IgD-negative memory B cell (primary cell): ENCODE data around the gene GLYATL1. TPM values are rescaled to one million over a fixed set of nuclear protein-coding genes. Genes with fewer than 3 reads are reported as not detected.

ENCODE experiments used
- H3K27ac Mint-ChIP-seq, 3 donors: one replicate each; pipeline ENCODE4 v1.8.0; 2020 to 2022; ENCODE audit warnings: mild to moderate bottlenecking in 3 of 3, mixed read lengths in 3 of 3, moderate library complexity in 1 of 3
- H3K27me3 Mint-ChIP-seq: one replicate; pipeline ENCODE4 v1.8.0; 2021; ENCODE audit warnings: mixed read lengths
- H3K36me3 Mint-ChIP-seq: one replicate; pipeline ENCODE4 v1.8.0; 2020; ENCODE audit warnings: mild to moderate bottlenecking, mixed read lengths
- H3K4me1 Mint-ChIP-seq, 3 donors: one replicate each; pipeline ENCODE4 v1.8.0; 2020 to 2022; ENCODE audit warnings: mixed read lengths in 3 of 3, mild to moderate bottlenecking in 1 of 3
- H3K4me3 Mint-ChIP-seq, 4 donors: one replicate each; pipeline ENCODE4 v1.8.0; 2020 to 2022; ENCODE audit warnings: mild to moderate bottlenecking in 4 of 4, mixed read lengths in 4 of 4, moderate library complexity in 3 of 4
- H3K9me3 Mint-ChIP-seq, 3 donors: one replicate each; pipeline ENCODE4 v1.8.0; 2020 to 2021; ENCODE audit warnings: mixed read lengths in 3 of 3, mild to moderate bottlenecking in 1 of 3
- polyA plus RNA-seq: library from polyadenylated mRNA; unstranded; fragments of 300-500 nt; fragmentation: Illumina TruSeq; gene quantifications from one replicate; pipeline ENCODE4 v1.2.3, GENCODE V29; 2021

GLYATL1 gene
- not detected for polyA plus RNA-seq

GRCh38 chr11:58939277-58939676, at the start of gene GLYATL1:
Gene GLYATL1, plus strand, starts transcription at chr11:58939488. Its CDS starts 7,600 bp downstream, at chr11:58947088.
- no peak within 1 kb of the TSS for H3K27ac Mint-ChIP-seq
- H3K9me3 Mint-ChIP-seq = peaks cover 0 to 2% (median 0%) of the 10 kb centered on the region in 3 donors
- no peak within 1 kb of the TSS for H3K4me3 Mint-ChIP-seq
- peaks cover 3% of the 10 kb centered on the region for H3K36me3 Mint-ChIP-seq
- H3K4me1 Mint-ChIP-seq = no peaks in the 10 kb centered on the region
- H3K27me3 Mint-ChIP-seq = peaks cover 2% of the 10 kb centered on the region

DNA sequence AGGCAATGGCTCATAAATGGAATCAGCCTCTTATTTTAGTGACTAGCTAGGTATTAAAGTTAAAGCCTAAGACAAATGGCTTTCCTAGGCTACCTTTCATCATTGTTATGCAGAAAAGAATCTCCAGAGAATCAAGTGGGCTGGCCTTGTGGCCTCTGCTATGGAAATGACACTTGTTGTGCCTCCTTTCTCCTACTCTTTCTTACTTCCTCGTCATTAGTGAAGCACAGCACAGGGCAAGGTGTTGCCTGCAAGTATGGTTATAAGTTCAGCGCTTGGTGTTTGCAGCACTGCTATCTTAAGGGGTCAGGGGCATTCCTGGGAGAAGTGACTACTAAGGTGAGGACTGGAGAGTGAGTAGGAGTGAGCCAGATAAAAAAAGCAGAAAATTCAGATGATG, 45.4 kb upstream of the GLYATL1 start:
- no peak overlapping the region for H3K4me3 Mint-ChIP-seq

DNA sequence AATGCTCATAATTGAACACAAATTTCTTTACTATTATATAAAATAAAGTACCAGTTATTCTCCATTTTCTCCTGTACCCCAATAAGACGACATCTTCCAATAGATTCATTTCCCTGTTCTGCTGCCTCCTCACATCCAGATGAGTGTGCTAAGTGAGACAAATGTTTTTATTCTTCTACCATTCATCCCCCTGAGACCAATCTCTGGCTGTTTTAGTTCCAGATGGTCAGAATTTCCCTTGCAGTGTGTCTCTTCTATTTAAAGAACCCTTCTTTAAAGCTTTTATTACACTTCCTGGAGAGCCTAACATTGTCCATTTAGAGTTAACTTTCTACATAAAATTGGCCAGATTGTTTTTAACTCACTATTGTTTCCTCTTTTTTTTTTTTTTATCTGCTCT, 41.2 kb upstream of the GLYATL1 start:
- H3K4me1 Mint-ChIP-seq = no peaks in the 10 kb centered on the region
- no peak overlapping the region for H3K4me3 Mint-ChIP-seq
- no peaks in the 10 kb centered on the region for H3K36me3 Mint-ChIP-seq
- no peak overlapping the region for H3K27ac Mint-ChIP-seq
- H3K9me3 Mint-ChIP-seq = peaks cover 0 to 2% (median 0%) of the 10 kb centered on the region in 3 donors
- peaks cover 26% of the 10 kb centered on the region for H3K27me3 Mint-ChIP-seq

More for the DNA sequence above, 45.4 kb upstream of the GLYATL1 start:
- Mint-ChIP-seq H3K27ac (no peak overlapping the region), H3K4me1 (no peaks in the 10 kb centered on the region), H3K9me3 (no peaks in the 10 kb centered on the region), H3K27me3 (peaks cover 4% of the 10 kb centered on the region), H3K36me3 (peaks cover 2% of the 10 kb centered on the region)

- H3K9me3 Mint-ChIP-seq = peaks cover 0 to 2% (median 0%) of the 10 kb centered on the region in 3 donors
- H3K36me3 Mint-ChIP-seq = no peaks in the 10 kb centered on the region
- peaks cover 38% of the 10 kb centered on the region for H3K27me3 Mint-ChIP-seq
- peak overlapping the region in 1 of 4 donors; percentile 59 for H3K4me3 Mint-ChIP-seq
- no peaks in the 10 kb centered on the region for H3K4me1 Mint-ChIP-seq
- H3K27ac Mint-ChIP-seq = no peak overlapping the region
These were observed 38.5 kb upstream of the GLYATL1 start for GRCh38 chr11:58900479-58901420.

- Mint-ChIP-seq H3K4me1 (peaks cover 0 to 4% (median 4%) of the 10 kb centered on the region in 3 donors), H3K27me3 (peaks cover 56% of the 10 kb centered on the region), H3K9me3 (peaks cover 4 to 8% (median 5%) of the 10 kb centered on the region in 3 donors), H3K4me3 (peak overlapping the region in 1 of 4 donors; percentile 29), H3K27ac (no peak overlapping the region), H3K36me3 (no peaks in the 10 kb centered on the region)
These were observed 36.4 kb upstream of the GLYATL1 start for GRCh38 chr11:58902881-58903280.

- peaks cover 4 to 10% (median 5%) of the 10 kb centered on the region in 3 donors for H3K9me3 Mint-ChIP-seq
- H3K4me1 Mint-ChIP-seq = peaks cover 0 to 8% (median 7%) of the 10 kb centered on the region in 3 donors
- H3K4me3 Mint-ChIP-seq = no peak overlapping the region
- H3K27me3 Mint-ChIP-seq = peaks cover 56% of the 10 kb centered on the region
- H3K36me3 Mint-ChIP-seq = no peaks in the 10 kb centered on the region
- H3K27ac Mint-ChIP-seq = no peak overlapping the region
These were observed 34.1 kb upstream of the GLYATL1 start for GRCh38 chr11:58905011-58905720.

GRCh38 chr11:58905721-58906547, 33.4 kb upstream of the GLYATL1 start:
- no peak overlapping the region for H3K27ac Mint-ChIP-seq
- peaks cover 53% of the 10 kb centered on the region for H3K27me3 Mint-ChIP-seq
- peak overlapping the region in 1 of 4 donors; percentile 64 for H3K4me3 Mint-ChIP-seq

DNA sequence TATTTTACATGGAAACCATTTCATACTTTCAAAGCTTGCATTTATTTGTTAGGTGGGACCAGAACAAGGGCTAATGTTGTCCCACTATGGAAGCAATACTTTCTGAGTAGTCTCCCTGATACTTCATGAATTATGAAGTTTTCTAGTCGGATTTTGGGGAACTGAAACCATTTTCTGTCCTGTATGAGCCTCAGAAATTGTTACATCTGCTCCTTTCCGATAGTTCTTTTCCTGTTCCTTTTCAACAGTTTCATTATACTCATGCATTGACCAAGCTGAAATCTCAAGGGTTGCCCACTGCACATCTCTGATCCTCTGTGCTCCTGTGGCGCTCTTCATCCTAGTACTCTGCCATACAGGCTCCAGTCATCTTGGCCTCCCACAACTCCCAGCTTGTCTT, 31.5 kb upstream of the GLYATL1 start:
- no peak overlapping the region for H3K27ac Mint-ChIP-seq
- peak overlapping the region in 1 of 4 donors; percentile 18 for H3K4me3 Mint-ChIP-seq
- peaks cover 45% of the 10 kb centered on the region for H3K27me3 Mint-ChIP-seq

More at GRCh38 chr11:58905721-58906547, 33.4 kb upstream of the GLYATL1 start:
- Mint-ChIP-seq H3K36me3 (no peaks in the 10 kb centered on the region), H3K9me3 (peaks cover 4 to 12% (median 5%) of the 10 kb centered on the region in 3 donors), H3K4me1 (peaks cover 0 to 8% (median 7%) of the 10 kb centered on the region in 3 donors)

GRCh38 chr11:58912124-58912523, 27.2 kb upstream of the GLYATL1 start:
- H3K9me3 Mint-ChIP-seq = peaks cover 4 to 31% (median 26%) of the 10 kb centered on the region in 3 donors

More for the DNA sequence above, 31.5 kb upstream of the GLYATL1 start:
- peaks cover 0 to 8% (median 7%) of the 10 kb centered on the region in 3 donors for H3K4me1 Mint-ChIP-seq
- H3K9me3 Mint-ChIP-seq = peaks cover 4 to 13% (median 5%) of the 10 kb centered on the region in 3 donors
- H3K36me3 Mint-ChIP-seq = no peaks in the 10 kb centered on the region

GRCh38 chr11:58913685-58914084, 25.6 kb upstream of the GLYATL1 start:
- H3K27me3 Mint-ChIP-seq = peaks cover 15% of the 10 kb centered on the region
- peaks cover 2 to 30% (median 29%) of the 10 kb centered on the region in 3 donors for H3K9me3 Mint-ChIP-seq
- no peak overlapping the region for H3K27ac Mint-ChIP-seq
- no peaks in the 10 kb centered on the region for H3K36me3 Mint-ChIP-seq
- no peak overlapping the region for H3K4me3 Mint-ChIP-seq
- no peaks in the 10 kb centered on the region for H3K4me1 Mint-ChIP-seq

More at GRCh38 chr11:58912124-58912523, 27.2 kb upstream of the GLYATL1 start:
- H3K27me3 Mint-ChIP-seq = peaks cover 20% of the 10 kb centered on the region
- H3K36me3 Mint-ChIP-seq = no peaks in the 10 kb centered on the region
- H3K4me1 Mint-ChIP-seq = peaks cover 0 to 8% (median 3%) of the 10 kb centered on the region in 3 donors
- peak overlapping the region in 1 of 3 donors; percentile 17 for H3K27ac Mint-ChIP-seq
- no peak overlapping the region for H3K4me3 Mint-ChIP-seq

- Mint-ChIP-seq H3K27ac (peak overlapping the region in 1 of 3 donors; percentile 33), H3K27me3 (peaks cover 13% of the 10 kb centered on the region), H3K9me3 (peaks cover 2 to 35% (median 30%) of the 10 kb centered on the region in 3 donors), H3K4me1 (no peaks in the 10 kb centered on the region), H3K36me3 (no peaks in the 10 kb centered on the region), H3K4me3 (no peak overlapping the region)
These were observed 24.3 kb upstream of the GLYATL1 start for GRCh38 chr11:58914821-58915543.

- no peak overlapping the region for H3K27ac Mint-ChIP-seq
- H3K4me1 Mint-ChIP-seq = no peaks in the 10 kb centered on the region
- H3K4me3 Mint-ChIP-seq = peak overlapping the region in 1 of 4 donors; percentile 30
- peaks cover 7% of the 10 kb centered on the region for H3K27me3 Mint-ChIP-seq
- H3K9me3 Mint-ChIP-seq = peaks cover 2 to 35% (median 26%) of the 10 kb centered on the region in 3 donors
- peaks cover 2% of the 10 kb centered on the region for H3K36me3 Mint-ChIP-seq
These were observed 22.7 kb upstream of the GLYATL1 start for GRCh38 chr11:58916637-58917036.

- Mint-ChIP-seq H3K4me3 (no peak overlapping the region), H3K9me3 (peaks cover 2 to 35% (median 26%) of the 10 kb centered on the region in 3 donors), H3K4me1 (no peaks in the 10 kb centered on the region), H3K27ac (no peak overlapping the region), H3K27me3 (peaks cover 7% of the 10 kb centered on the region), H3K36me3 (peaks cover 2% of the 10 kb centered on the region)
These were observed 22.0 kb upstream of the GLYATL1 start for GRCh38 chr11:58917159-58917783.
